ENCODE measurements around the gene PREP.

The PREP gene

GRCh38 chr6:105304825-105305224, 98.1 kb downstream of the PREP start:
- DNase-seq, result no peak

- no peak for DNase-seq
Observed at GRCh38 chr6:105304366-105304765, 98.5 kb downstream of the PREP start.

GRCh38 chr6:105302617-105303128, 100.2 kb downstream of the PREP start:
- DNase-seq, result peak; percentile 25

- no peak for DNase-seq
Observed at GRCh38 chr6:105301756-105302616, 100.9 kb downstream of the PREP start.

- DNase-seq, result no peak
Observed at GRCh38 chr6:105301072-105301503, 101.8 kb downstream of the PREP start.

GRCh38 chr6:105300090-105300489, 102.8 kb downstream of the PREP start:
- no peak for DNase-seq

GRCh38 chr6:105294129-105294528, 108.8 kb downstream of the PREP start:
- no peak for DNase-seq

GRCh38 chr6:105292689-105293339, 110.1 kb downstream of the PREP start:
- DNase-seq, result no peak

GRCh38 chr6:105291525-105291924, 111.4 kb downstream of the PREP start:
- DNase-seq, result no peak

GRCh38 chr6:105282631-105283585, 120.0 kb downstream of the PREP start:
- no peak for DNase-seq

- no peak for DNase-seq
Observed at GRCh38 chr6:105280033-105280432, 122.8 kb downstream of the PREP start.

- DNase-seq, result no peak
Observed at GRCh38 chr6:105279463-105279862, 123.4 kb downstream of the PREP start.

GRCh38 chr6:105278813-105279212, 124.1 kb downstream of the PREP start:
- DNase-seq, result no peak

- DNase-seq, result no peak
Observed at GRCh38 chr6:105278035-105278434, 124.8 kb downstream of the PREP start.

- DNase-seq, result no peak
Observed at GRCh38 chr6:105276374-105276773, 126.5 kb downstream of the PREP start.

GRCh38 chr6:105275542-105275941, 127.3 kb downstream of the PREP start:
- DNase-seq, result no peak

GRCh38 chr6:105274678-105275077, 128.2 kb downstream of the PREP start:
- DNase-seq, result no peak

GRCh38 chr6:105273589-105273988, 129.3 kb downstream of the PREP start:
- DNase-seq, result no peak

- no peak for DNase-seq
Observed at GRCh38 chr6:105272786-105273185, 130.1 kb downstream of the PREP start.

GRCh38 chr6:105270511-105270910, 132.4 kb downstream of the PREP start:
- no peak for DNase-seq

- no peak for DNase-seq
Observed at GRCh38 chr6:105269390-105269789, 133.5 kb downstream of the PREP start.

- DNase-seq, result no peak
Observed at GRCh38 chr6:105263685-105264610, 138.9 kb downstream of the PREP start.

Data from DMS153 (cell line).